GM11168 (cell line): Measurements from ENCODE around the gene SLC44A4.
"Not testable (repeated sequence)": the region's sequence is repeated elsewhere in the genome, so short reads cannot be mapped to it uniquely, and the experiment has no call there.

Experiments used
- in situ Hi-C: fragments of 300-500 bp; cut with MboI; formaldehyde crosslinking; loops from one replicate; pipeline ENCODE4 v1.12.0; 2022; ENCODE audit warnings: low sequenced_read_pairs; ENCODE audit not compliant: unreplicated experiment

Gene SLC44A4

GRCh38 chr6:31862344-31863235, 16.2 kb downstream of the SLC44A4 start, which contains the start of gene NEU1:
TSS of gene NEU1 (minus strand) at chr6:31862821. CDS start at chr6:31862776, 45 bp downstream.
- in situ Hi-C loops: no loop called here

- in situ Hi-C loops: no loop called here
Observed at GRCh38 chr6:31861919-31862343, 16.9 kb downstream of the SLC44A4 start.

- in situ Hi-C loops: no loop called here
Observed at GRCh38 chr6:31861150-31861549, 17.6 kb downstream of the SLC44A4 start.

GRCh38 chr6:31860349-31860748, 18.4 kb downstream of the SLC44A4 start:
- in situ Hi-C loops: no loop called here

GRCh38 chr6:31859923-31860322, 18.9 kb downstream of the SLC44A4 start:
- in situ Hi-C loops: no loop called here

GRCh38 chr6:31858707-31859106, 20.1 kb downstream of the SLC44A4 start:
- in situ Hi-C loops: no loop called here

- in situ Hi-C loops: not testable (repeated sequence)
Observed at GRCh38 chr6:31857774-31858173, 21.0 kb downstream of the SLC44A4 start.

GRCh38 chr6:31851980-31852718, 26.6 kb downstream of the SLC44A4 start:
- in situ Hi-C loops: not testable (repeated sequence)

GRCh38 chr6:31851485-31851832, 27.3 kb downstream of the SLC44A4 start:
- in situ Hi-C loops: no loop called here

GRCh38 chr6:31850765-31851484, 27.9 kb downstream of the SLC44A4 start:
- in situ Hi-C loops: no loop called here

GRCh38 chr6:31847276-31847978, 31.4 kb downstream of the SLC44A4 start:
- in situ Hi-C loops: no loop called here

- in situ Hi-C loops: no loop called here
Observed at GRCh38 chr6:31844507-31844906, 34.3 kb downstream of the SLC44A4 start.

- in situ Hi-C loops: no loop called here
Observed at GRCh38 chr6:31842053-31842452, 36.7 kb downstream of the SLC44A4 start.

GRCh38 chr6:31839779-31840126, 39.0 kb downstream of the SLC44A4 start:
- in situ Hi-C loops: loop anchor here (5.0 to 10.0 kb wide), 2 partner anchors 33 to 105 kb away; partner anchors contain the start of gene CLIC1

- in situ Hi-C loops: loop anchor here (5.0 to 10.0 kb wide), 2 partner anchors 33 to 104 kb away; partner anchors contain the start of gene CLIC1
Observed at GRCh38 chr6:31838968-31839367, 39.8 kb downstream of the SLC44A4 start.

- in situ Hi-C loops: loop anchor here (5.0 to 10.0 kb wide), 2 partner anchors 34 to 103 kb away; partner anchors contain the start of gene CLIC1
Observed at GRCh38 chr6:31838114-31838553, 40.7 kb downstream of the SLC44A4 start.

- in situ Hi-C loops: loop anchor here (5.0 to 10.0 kb wide), 2 partner anchors 35 to 103 kb away; partner anchors contain the start of gene CLIC1
Observed at GRCh38 chr6:31837369-31838113, 41.3 kb downstream of the SLC44A4 start.

- in situ Hi-C loops: loop anchor here (5.0 to 10.0 kb wide), 2 partner anchors 36 to 102 kb away; partner anchors contain the start of gene CLIC1
Observed at GRCh38 chr6:31836474-31837368, 42.1 kb downstream of the SLC44A4 start.
